Umbilical cord (tissue), 2 donors: ENCODE data around the gene NKIRAS2. TPM values are rescaled to one million over a fixed set of nuclear protein-coding genes. Genes with fewer than 3 reads are reported as not detected.

Source experiments
- DNase-seq: peaks from one replicate; pipeline ENCODE4 v3.0.0-alpha.2; 2015; ENCODE audit warnings: low spot score
- total RNA-seq: library from RNA; depleted of rRNA; stranded (reverse); fragments of >200 nt; gene quantifications from one replicate; pipeline ENCODE4 v1.2.3, GENCODE V29; 2014; ENCODE audit warnings: low replicate concordance; ENCODE audit not compliant: insufficient read depth

Gene NKIRAS2
- total RNA-seq, 1 donor from 2014 or later = 41.2 TPM

GRCh38 chr17:42026857-42027589, 7.1 kb downstream of the NKIRAS2 start:
- peak; percentile 44 for DNase-seq

- no peak for DNase-seq
Measured at GRCh38 chr17:42027590-42027889, 7.7 kb downstream of the NKIRAS2 start.

- no peak for DNase-seq
Measured at GRCh38 chr17:42027961-42028790, 8.3 kb downstream of the NKIRAS2 start.

GRCh38 chr17:42028791-42029127, 8.9 kb downstream of the NKIRAS2 start:
- DNase-seq = no peak

- DNase-seq = no peak
Measured at GRCh38 chr17:42031584-42031983, 11.7 kb downstream of the NKIRAS2 start.

GRCh38 chr17:42034059-42034458, 14.2 kb downstream of the NKIRAS2 start:
- no peak for DNase-seq

GRCh38 chr17:42038221-42038973, 18.5 kb downstream of the NKIRAS2 start:
- DNase-seq = no peak

- no peak for DNase-seq
Measured at GRCh38 chr17:42039794-42040763, 20.2 kb downstream of the NKIRAS2 start.

GRCh38 chr17:42040818-42041217, 20.9 kb downstream of the NKIRAS2 start:
- DNase-seq = no peak

GRCh38 chr17:42041619-42042018, 21.7 kb downstream of the NKIRAS2 start:
- DNase-seq = no peak

- DNase-seq = no peak
Measured at GRCh38 chr17:42042598-42043319, 22.9 kb downstream of the NKIRAS2 start.

- no peak for DNase-seq
Measured at GRCh38 chr17:42045719-42046118, 25.8 kb downstream of the NKIRAS2 start.

GRCh38 chr17:42047343-42047742, 27.5 kb downstream of the NKIRAS2 start:
- no peak for DNase-seq

- DNase-seq = no peak
Measured at GRCh38 chr17:42049834-42050392, 30.0 kb downstream of the NKIRAS2 start.

- peak; percentile 54 for DNase-seq
Measured at GRCh38 chr17:42050393-42051012, 30.6 kb downstream of the NKIRAS2 start, which contains the start of gene C17orf113. Gene C17orf113 (minus strand): TSS chr17:42050601. CDS start chr17:42043376, 7,225 bp downstream.

GRCh38 chr17:42051013-42051400, 31.1 kb downstream of the NKIRAS2 start:
- DNase-seq = no peak

GRCh38 chr17:42051645-42052044, 31.8 kb downstream of the NKIRAS2 start:
- DNase-seq = no peak

- no peak for DNase-seq
Measured at GRCh38 chr17:42052346-42052877, 32.5 kb downstream of the NKIRAS2 start.

GRCh38 chr17:42053731-42054500, 34.0 kb downstream of the NKIRAS2 start:
- DNase-seq = no peak
